Astrocyte (in vitro differentiated cells and primary cell): ENCODE measurements around the gene TNIK.

ENCODE experiments used
- CTCF ChIP-seq: IDR thresholded peaks from 2 replicates; pipeline ENCODE4 v1.5.1; 2011; ENCODE audit warnings: low read depth, mild to moderate bottlenecking, inconsistent platforms, low read length, moderate library complexity; ENCODE audit not compliant: insufficient read depth
- EZH2 ChIP-seq: IDR thresholded peaks from 2 replicates; pipeline ENCODE4 v1.6.1; 2012; ENCODE audit warnings: mild to moderate bottlenecking, low read length, inconsistent platforms; ENCODE audit not compliant: insufficient read depth

GRCh38 chr3:171277456-171278298, 182.5 kb downstream of the TNIK start:
- no peak for TF ChIP-seq CTCF
- no peak for TF ChIP-seq EZH2
